WTC11 (cell line): ENCODE measurements around the gene ADGRB3. TPM values are rescaled to one million over a fixed set of nuclear protein-coding genes. Genes with fewer than 3 reads are reported as not detected.

Experiments
- AFF4 ChIP-seq: sonication (generic); formaldehyde crosslinking; IDR thresholded peaks from 2 replicates; pipeline ENCODE4 v1.8.1; 2023; ENCODE audit warnings: mild to moderate bottlenecking, missing genetic modification reagents, borderline replicate concordance
- ATF1 ChIP-seq: sonication (generic); formaldehyde crosslinking; IDR thresholded peaks from 2 replicates; pipeline ENCODE4 v1.8.1; 2023; ENCODE audit warnings: mild to moderate bottlenecking, moderate library complexity, missing genetic modification reagents
- CREM ChIP-seq: sonication (generic); formaldehyde crosslinking; IDR thresholded peaks from 2 replicates; pipeline ENCODE4 v1.8.1; 2022; ENCODE audit warnings: mild to moderate bottlenecking, missing genetic modification reagents, moderate library complexity
- ETV6 ChIP-seq: sonication (generic); formaldehyde crosslinking; IDR thresholded peaks from 2 replicates; pipeline ENCODE4 v1.8.1; 2022; ENCODE audit warnings: mild to moderate bottlenecking, missing genetic modification reagents
- FOXJ3 ChIP-seq: sonication (generic); formaldehyde crosslinking; IDR thresholded peaks from 2 replicates; pipeline ENCODE4 v1.9.0; 2021; ENCODE audit warnings: missing genetic modification reagents, mild to moderate bottlenecking, borderline replicate concordance
- HMGA2 ChIP-seq: fragments of 250-450 bp; sonication (Bioruptor Pico); IDR thresholded peaks from 2 replicates; pipeline ENCODE4 v1.4.0; 2021; ENCODE audit warnings: mild to moderate bottlenecking, moderate library complexity
- IRF2 ChIP-seq: sonication (generic); formaldehyde crosslinking; IDR thresholded peaks from 2 replicates; pipeline ENCODE4 v1.8.0; 2022; ENCODE audit warnings: low read depth, missing genetic modification reagents, borderline replicate concordance
- JAZF1 ChIP-seq: fragments of 250-450 bp; sonication (Bioruptor Pico); IDR thresholded peaks from 2 replicates; pipeline ENCODE4 v1.9.0; 2021; ENCODE audit warnings: moderate library complexity, mild to moderate bottlenecking, inconsistent platforms
- MXD4 ChIP-seq: fragments of 250-450 bp; sonication (Bioruptor Pico); IDR thresholded peaks from 2 replicates; pipeline ENCODE4 v1.8.0; 2021; ENCODE audit warnings: mild to moderate bottlenecking, moderate library complexity, borderline replicate concordance
- NFE2L1 ChIP-seq: sonication (generic); formaldehyde crosslinking; IDR thresholded peaks from 2 replicates; pipeline ENCODE4 v1.8.1; 2023; ENCODE audit warnings: missing genetic modification reagents
- NR2C2 ChIP-seq: sonication (generic); formaldehyde crosslinking; IDR thresholded peaks from 2 replicates; pipeline ENCODE4 v1.8.0; 2022; ENCODE audit warnings: mild to moderate bottlenecking, missing genetic modification reagents
- RELA ChIP-seq: sonication (generic); formaldehyde crosslinking; IDR thresholded peaks from 2 replicates; pipeline ENCODE4 v1.8.1; 2022; ENCODE audit warnings: missing genetic modification reagents, mild to moderate bottlenecking, borderline replicate concordance
- TP53 ChIP-seq: sonication (generic); formaldehyde crosslinking; IDR thresholded peaks from 2 replicates; pipeline ENCODE4 v1.8.1; 2023; ENCODE audit warnings: mild to moderate bottlenecking, missing genetic modification reagents
- ZBTB21 ChIP-seq: sonication (generic); formaldehyde crosslinking; IDR thresholded peaks from 2 replicates; pipeline ENCODE4 v1.8.1; 2023; ENCODE audit warnings: mild to moderate bottlenecking, missing genetic modification reagents, borderline replicate concordance
- ZNF121 ChIP-seq: sonication (generic); formaldehyde crosslinking; IDR thresholded peaks from 2 replicates; pipeline ENCODE4 v1.8.0; 2023; ENCODE audit warnings: missing genetic modification reagents
- ZNF219 ChIP-seq: sonication (generic); formaldehyde crosslinking; IDR thresholded peaks from 2 replicates; pipeline ENCODE4 v1.8.0; 2023; ENCODE audit warnings: missing genetic modification reagents, mild to moderate bottlenecking, borderline replicate concordance
- ZNF423 ChIP-seq: fragments of 250-450 bp; sonication (Bioruptor Pico); IDR thresholded peaks from 2 replicates; pipeline ENCODE4 v2.1.2; 2022; ENCODE audit warnings: mild to moderate bottlenecking, moderate library complexity
- ZSCAN18 ChIP-seq: fragments of 250-450 bp; sonication (Bioruptor Pico); IDR thresholded peaks from 2 replicates; pipeline ENCODE4 v2.1.2; 2022; ENCODE audit warnings: mild to moderate bottlenecking, moderate library complexity
- total RNA-seq: library from RNA; stranded (reverse); gene quantifications from 3 replicates; pipeline ENCODE4 v1.2.3, GENCODE V29; 2021
- TF ChIP-seq, protein P1 (sequence below): fragments of 250-450 bp; sonication (Bioruptor Pico); IDR thresholded peaks from 2 replicates; pipeline ENCODE4 v1.9.0; 2021; ENCODE audit warnings: moderate library complexity, mild to moderate bottlenecking, inconsistent platforms, borderline replicate concordance
- TF ChIP-seq, protein P2 (sequence below): sonication (generic); formaldehyde crosslinking; IDR thresholded peaks from 2 replicates; pipeline ENCODE4 v1.8.1; 2023; ENCODE audit warnings: mild to moderate bottlenecking, missing genetic modification reagents, moderate library complexity
- TF ChIP-seq, protein P3 (sequence below): sonication (generic); formaldehyde crosslinking; IDR thresholded peaks from 2 replicates; pipeline ENCODE4 v1.8.1; 2023; ENCODE audit warnings: mild to moderate bottlenecking, missing genetic modification reagents
- TF ChIP-seq, protein P4 (sequence below): sonication (generic); formaldehyde crosslinking; conservative IDR thresholded peaks from 2 replicates; pipeline ENCODE4 v1.8.1; 2023; ENCODE audit warnings: mild to moderate bottlenecking, low read depth, missing genetic modification reagents, moderate library complexity
- TF ChIP-seq, protein P5 (sequence below): sonication (generic); formaldehyde crosslinking; IDR thresholded peaks from 2 replicates; pipeline ENCODE4 v1.8.0; 2022; ENCODE audit warnings: mild to moderate bottlenecking, missing genetic modification reagents
- TF ChIP-seq, protein P6 (sequence below): sonication (generic); formaldehyde crosslinking; IDR thresholded peaks from 2 replicates; pipeline ENCODE4 v1.8.0; 2023; ENCODE audit warnings: missing genetic modification reagents
- TF ChIP-seq, protein P7 (sequence below): sonication (generic); formaldehyde crosslinking; IDR thresholded peaks from 2 replicates; pipeline ENCODE4 v1.8.0; 2022; ENCODE audit warnings: mild to moderate bottlenecking, missing genetic modification reagents

Gene ADGRB3
- total RNA-seq, 1 experiment from 2014 or later = 1.9 TPM

DNA sequence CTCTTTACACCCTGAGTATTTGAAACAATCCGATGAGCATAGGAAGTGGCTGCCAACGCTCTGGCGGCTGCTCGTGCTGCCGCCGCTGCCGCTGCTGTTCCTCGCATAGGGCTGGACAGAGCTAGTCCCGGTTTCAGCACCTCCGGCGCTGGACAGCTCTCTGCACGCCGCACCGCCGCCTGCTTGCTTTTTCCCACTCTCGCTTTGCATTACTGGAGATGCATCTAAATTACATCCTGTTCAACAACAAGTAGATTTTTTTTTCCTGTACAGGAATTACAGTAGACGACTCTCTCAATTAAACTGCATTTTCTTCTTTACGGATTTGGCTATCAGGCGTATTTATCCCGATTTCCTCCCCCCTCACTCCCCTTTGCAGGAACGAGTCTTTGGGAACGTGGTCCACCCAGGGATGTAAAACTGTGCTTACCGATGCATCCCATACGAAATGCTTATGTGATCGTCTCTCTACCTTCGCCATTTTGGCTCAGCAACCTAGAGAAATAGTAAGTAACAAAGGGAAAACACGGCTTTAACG lies 597.9 kb downstream of the ADGRB3 start (continued):
- TF ChIP-seq ETV6 (CRISPR knock-in tag) = peak; percentile 97
- peak; percentile 90; the same call in 1 of the 2 replicates for TF ChIP-seq NFE2L1 (CRISPR knock-in tag)
- TF ChIP-seq ZSCAN18 = peak; percentile 62; the same call in 1 of the 2 replicates
- TF ChIP-seq FOXJ3 (CRISPR knock-in tag) = no peak
- peak; percentile 78 for TF ChIP-seq NR2C2 (CRISPR knock-in tag)
- TF ChIP-seq, protein P1, sequence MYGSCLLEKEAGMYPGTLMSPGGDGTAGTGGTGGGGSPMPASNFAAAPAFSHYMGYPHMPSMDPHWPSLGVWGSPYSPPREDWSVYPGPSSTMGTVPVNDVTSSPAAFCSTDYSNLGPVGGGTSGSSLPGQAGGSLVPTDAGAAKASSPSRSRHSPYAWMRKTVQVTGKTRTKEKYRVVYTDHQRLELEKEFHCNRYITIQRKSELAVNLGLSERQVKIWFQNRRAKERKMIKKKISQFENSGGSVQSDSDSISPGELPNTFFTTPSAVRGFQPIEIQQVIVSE (CRISPR knock-in tag) = no peak
- TF ChIP-seq HMGA2 = no peak
- no peak for TF ChIP-seq JAZF1 (CRISPR knock-in tag)
- TF ChIP-seq ZNF219 (CRISPR knock-in tag) = peak; percentile 99
- TF ChIP-seq RELA (CRISPR knock-in tag) = peak; percentile 96
- TF ChIP-seq, protein P2, sequence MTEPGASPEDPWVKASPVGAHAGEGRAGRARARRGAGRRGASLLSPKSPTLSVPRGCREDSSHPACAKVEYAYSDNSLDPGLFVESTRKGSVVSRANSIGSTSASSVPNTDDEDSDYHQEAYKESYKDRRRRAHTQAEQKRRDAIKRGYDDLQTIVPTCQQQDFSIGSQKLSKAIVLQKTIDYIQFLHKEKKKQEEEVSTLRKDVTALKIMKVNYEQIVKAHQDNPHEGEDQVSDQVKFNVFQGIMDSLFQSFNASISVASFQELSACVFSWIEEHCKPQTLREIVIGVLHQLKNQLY (CRISPR knock-in tag) = 0 out of 2 replicates have a peak, but pooled peaks have one; percentile 76
- TF ChIP-seq, protein P3, sequence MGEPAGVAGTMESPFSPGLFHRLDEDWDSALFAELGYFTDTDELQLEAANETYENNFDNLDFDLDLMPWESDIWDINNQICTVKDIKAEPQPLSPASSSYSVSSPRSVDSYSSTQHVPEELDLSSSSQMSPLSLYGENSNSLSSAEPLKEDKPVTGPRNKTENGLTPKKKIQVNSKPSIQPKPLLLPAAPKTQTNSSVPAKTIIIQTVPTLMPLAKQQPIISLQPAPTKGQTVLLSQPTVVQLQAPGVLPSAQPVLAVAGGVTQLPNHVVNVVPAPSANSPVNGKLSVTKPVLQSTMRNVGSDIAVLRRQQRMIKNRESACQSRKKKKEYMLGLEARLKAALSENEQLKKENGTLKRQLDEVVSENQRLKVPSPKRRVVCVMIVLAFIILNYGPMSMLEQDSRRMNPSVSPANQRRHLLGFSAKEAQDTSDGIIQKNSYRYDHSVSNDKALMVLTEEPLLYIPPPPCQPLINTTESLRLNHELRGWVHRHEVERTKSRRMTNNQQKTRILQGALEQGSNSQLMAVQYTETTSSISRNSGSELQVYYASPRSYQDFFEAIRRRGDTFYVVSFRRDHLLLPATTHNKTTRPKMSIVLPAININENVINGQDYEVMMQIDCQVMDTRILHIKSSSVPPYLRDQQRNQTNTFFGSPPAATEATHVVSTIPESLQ (CRISPR knock-in tag) = no peak
- TF ChIP-seq ZNF423 (CRISPR knock-in tag) = no peak
- TF ChIP-seq, protein P4, sequence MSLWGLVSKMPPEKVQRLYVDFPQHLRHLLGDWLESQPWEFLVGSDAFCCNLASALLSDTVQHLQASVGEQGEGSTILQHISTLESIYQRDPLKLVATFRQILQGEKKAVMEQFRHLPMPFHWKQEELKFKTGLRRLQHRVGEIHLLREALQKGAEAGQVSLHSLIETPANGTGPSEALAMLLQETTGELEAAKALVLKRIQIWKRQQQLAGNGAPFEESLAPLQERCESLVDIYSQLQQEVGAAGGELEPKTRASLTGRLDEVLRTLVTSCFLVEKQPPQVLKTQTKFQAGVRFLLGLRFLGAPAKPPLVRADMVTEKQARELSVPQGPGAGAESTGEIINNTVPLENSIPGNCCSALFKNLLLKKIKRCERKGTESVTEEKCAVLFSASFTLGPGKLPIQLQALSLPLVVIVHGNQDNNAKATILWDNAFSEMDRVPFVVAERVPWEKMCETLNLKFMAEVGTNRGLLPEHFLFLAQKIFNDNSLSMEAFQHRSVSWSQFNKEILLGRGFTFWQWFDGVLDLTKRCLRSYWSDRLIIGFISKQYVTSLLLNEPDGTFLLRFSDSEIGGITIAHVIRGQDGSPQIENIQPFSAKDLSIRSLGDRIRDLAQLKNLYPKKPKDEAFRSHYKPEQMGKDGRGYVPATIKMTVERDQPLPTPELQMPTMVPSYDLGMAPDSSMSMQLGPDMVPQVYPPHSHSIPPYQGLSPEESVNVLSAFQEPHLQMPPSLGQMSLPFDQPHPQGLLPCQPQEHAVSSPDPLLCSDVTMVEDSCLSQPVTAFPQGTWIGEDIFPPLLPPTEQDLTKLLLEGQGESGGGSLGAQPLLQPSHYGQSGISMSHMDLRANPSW (CRISPR knock-in tag) = peak; percentile 87; the same call in 1 of the 2 replicates
- TF ChIP-seq, protein P5, sequence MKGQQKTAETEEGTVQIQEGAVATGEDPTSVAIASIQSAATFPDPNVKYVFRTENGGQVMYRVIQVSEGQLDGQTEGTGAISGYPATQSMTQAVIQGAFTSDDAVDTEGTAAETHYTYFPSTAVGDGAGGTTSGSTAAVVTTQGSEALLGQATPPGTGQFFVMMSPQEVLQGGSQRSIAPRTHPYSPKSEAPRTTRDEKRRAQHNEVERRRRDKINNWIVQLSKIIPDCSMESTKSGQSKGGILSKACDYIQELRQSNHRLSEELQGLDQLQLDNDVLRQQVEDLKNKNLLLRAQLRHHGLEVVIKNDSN (CRISPR knock-in tag) = peak; percentile 85
- TF ChIP-seq AFF4 (CRISPR knock-in tag) = 0 out of 2 replicates have a peak, but pooled peaks have one; percentile 88
- TF ChIP-seq, protein P6, sequence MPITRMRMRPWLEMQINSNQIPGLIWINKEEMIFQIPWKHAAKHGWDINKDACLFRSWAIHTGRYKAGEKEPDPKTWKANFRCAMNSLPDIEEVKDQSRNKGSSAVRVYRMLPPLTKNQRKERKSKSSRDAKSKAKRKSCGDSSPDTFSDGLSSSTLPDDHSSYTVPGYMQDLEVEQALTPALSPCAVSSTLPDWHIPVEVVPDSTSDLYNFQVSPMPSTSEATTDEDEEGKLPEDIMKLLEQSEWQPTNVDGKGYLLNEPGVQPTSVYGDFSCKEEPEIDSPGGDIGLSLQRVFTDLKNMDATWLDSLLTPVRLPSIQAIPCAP = peak; percentile 97
- peak; percentile 91 for TF ChIP-seq CREM (CRISPR knock-in tag)
- no peak for TF ChIP-seq ZNF121
- peak; percentile 92; the same call in 1 of the 2 replicates for TF ChIP-seq ATF1
- TF ChIP-seq IRF2 (CRISPR knock-in tag) = no peak
- TF ChIP-seq, protein P7, sequence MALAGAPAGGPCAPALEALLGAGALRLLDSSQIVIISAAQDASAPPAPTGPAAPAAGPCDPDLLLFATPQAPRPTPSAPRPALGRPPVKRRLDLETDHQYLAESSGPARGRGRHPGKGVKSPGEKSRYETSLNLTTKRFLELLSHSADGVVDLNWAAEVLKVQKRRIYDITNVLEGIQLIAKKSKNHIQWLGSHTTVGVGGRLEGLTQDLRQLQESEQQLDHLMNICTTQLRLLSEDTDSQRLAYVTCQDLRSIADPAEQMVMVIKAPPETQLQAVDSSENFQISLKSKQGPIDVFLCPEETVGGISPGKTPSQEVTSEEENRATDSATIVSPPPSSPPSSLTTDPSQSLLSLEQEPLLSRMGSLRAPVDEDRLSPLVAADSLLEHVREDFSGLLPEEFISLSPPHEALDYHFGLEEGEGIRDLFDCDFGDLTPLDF (CRISPR knock-in tag) = peak; percentile 96
- peak; percentile 97 for TF ChIP-seq TP53 (CRISPR knock-in tag)
- TF ChIP-seq MXD4 (CRISPR knock-in tag) = no peak
- peak; percentile 88 for TF ChIP-seq ZBTB21 (CRISPR knock-in tag)
